OCI-LY3 (cell line): Measurements from ENCODE around the gene CEP250.

ENCODE experiments used
- EZH2phosphoT487 ChIP-seq: fragments of 200-600 bp; shearing (Covaris generic); IDR thresholded peaks from 2 replicates; pipeline ENCODE4 v1.6.1; 2018; ENCODE audit warnings: antibody characterized with exemption, mixed run types, low read depth
- TF ChIP-seq, protein P1 (sequence below): fragments of 200-600, 300-600 bp; sonication (generic); IDR thresholded peaks from 2 replicates; pipeline ENCODE4 v1.5.1; 2014; ENCODE audit warnings: antibody characterized with exemption, low read length, low read depth

DNA sequence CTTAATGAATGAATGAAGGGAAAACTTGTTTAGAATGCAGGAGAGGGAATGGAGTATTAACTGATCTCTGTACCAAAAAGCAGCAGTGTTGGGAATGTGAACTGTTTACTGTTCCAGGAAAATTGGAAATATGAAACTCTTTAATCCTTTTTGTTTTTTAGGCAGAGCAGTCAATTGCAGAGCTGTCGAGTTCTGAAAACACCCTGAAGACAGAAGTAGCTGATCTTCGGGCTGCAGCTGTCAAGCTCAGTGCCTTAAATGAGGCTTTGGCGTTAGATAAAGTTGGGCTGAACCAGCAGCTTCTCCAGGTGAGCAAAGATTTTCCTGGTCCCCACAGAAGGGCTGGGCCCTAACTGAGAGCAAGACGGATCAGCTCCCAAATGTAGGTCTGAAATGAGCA is 20.9 kb downstream of the CEP250 start:
- TF ChIP-seq, protein P1, sequence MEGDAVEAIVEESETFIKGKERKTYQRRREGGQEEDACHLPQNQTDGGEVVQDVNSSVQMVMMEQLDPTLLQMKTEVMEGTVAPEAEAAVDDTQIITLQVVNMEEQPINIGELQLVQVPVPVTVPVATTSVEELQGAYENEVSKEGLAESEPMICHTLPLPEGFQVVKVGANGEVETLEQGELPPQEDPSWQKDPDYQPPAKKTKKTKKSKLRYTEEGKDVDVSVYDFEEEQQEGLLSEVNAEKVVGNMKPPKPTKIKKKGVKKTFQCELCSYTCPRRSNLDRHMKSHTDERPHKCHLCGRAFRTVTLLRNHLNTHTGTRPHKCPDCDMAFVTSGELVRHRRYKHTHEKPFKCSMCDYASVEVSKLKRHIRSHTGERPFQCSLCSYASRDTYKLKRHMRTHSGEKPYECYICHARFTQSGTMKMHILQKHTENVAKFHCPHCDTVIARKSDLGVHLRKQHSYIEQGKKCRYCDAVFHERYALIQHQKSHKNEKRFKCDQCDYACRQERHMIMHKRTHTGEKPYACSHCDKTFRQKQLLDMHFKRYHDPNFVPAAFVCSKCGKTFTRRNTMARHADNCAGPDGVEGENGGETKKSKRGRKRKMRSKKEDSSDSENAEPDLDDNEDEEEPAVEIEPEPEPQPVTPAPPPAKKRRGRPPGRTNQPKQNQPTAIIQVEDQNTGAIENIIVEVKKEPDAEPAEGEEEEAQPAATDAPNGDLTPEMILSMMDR: no peak
- TF ChIP-seq EZH2phosphoT487: no peak
